Thyroid gland (tissue), 4 donors: ENCODE measurements around the gene HEXIM1.

Source experiments
- CTCF ChIP-seq, 6 experiments: fragments of 200-600 bp in 3 of 6; fragments of 450-650 bp in 3 of 6; sonication (generic) in 3 of 6; IDR thresholded peaks; one replicate each; pipeline ENCODE4 v1.5.1; 2016 to 2019; ENCODE audit warnings: antibody characterized with exemption in 6 of 6, mild to moderate bottlenecking in 2 of 6, inconsistent platforms in 1 of 6, moderate library complexity in 1 of 6
- POLR2A ChIP-seq, 2 donors: fragments of 450-650 bp; IDR thresholded peaks; one replicate each; pipeline ENCODE4 v1.6.1; 2017; ENCODE audit warnings: antibody characterized with exemption in 2 of 2, mild to moderate bottlenecking in 2 of 2, moderate library complexity in 1 of 2

GRCh38 chr17:45111850-45112249 lies 36.4 kb upstream of the HEXIM1 start:
- no peak for TF ChIP-seq CTCF (IDR thresholded peaks at IDR 0.05)
- no peak for TF ChIP-seq POLR2A (IDR thresholded peaks at IDR 0.05)
